Spinal cord (tissue), 10 donors: Measurements from ENCODE around the gene GMCL1. TPM values are rescaled to one million over a fixed set of nuclear protein-coding genes. Genes with fewer than 3 reads are reported as not detected.

Source experiments
- DNase-seq, 6 donors: peaks; one replicate each; pipeline versions ENCODE4 v3.0.0 to v3.0.0-alpha.2; 2013 to 2015; ENCODE audit warnings: low spot score in 6 of 6, low read depth in 4 of 6
- H3K27ac ChIP-seq: one replicate; pipeline ENCODE4 v1.5.1; 2013; ENCODE audit warnings: low read depth, low read length, control low read depth
- H3K27me3 ChIP-seq: one replicate; pipeline ENCODE4 v1.6.1; 2013; ENCODE audit warnings: low read length; ENCODE audit not compliant: control insufficient read depth, insufficient read depth
- H3K36me3 ChIP-seq: one replicate; pipeline ENCODE4 v1.6.1; 2013; ENCODE audit warnings: low read length; ENCODE audit not compliant: control insufficient read depth, insufficient read depth
- H3K4me1 ChIP-seq: one replicate; pipeline ENCODE4 v1.6.1; 2013; ENCODE audit warnings: low read length; ENCODE audit not compliant: control insufficient read depth, insufficient read depth
- H3K4me3 ChIP-seq: one replicate; pipeline ENCODE4 v1.5.1; 2013; ENCODE audit warnings: low read depth, low read length, control low read depth
- H3K9me3 ChIP-seq: one replicate; pipeline ENCODE4 v1.6.1; 2013; ENCODE audit warnings: low read length; ENCODE audit not compliant: control insufficient read depth, insufficient read depth
- WGBS: methylation state at CpG from one replicate; pipeline ENCODE4 v1.1.5; 2013; ENCODE audit warnings: missing lambda C conversion rate; ENCODE audit not compliant: insufficient coverage; 5-methylcytosine and 5-hydroxymethylcytosine counted together
- polyA plus RNA-seq, 2 donors: library from polyadenylated mRNA; unstranded; fragments of 120-200 nt; gene quantifications; one replicate each; pipeline ENCODE4 v1.2.1, GENCODE V29; 2013; ENCODE audit not compliant: insufficient read length in 2 of 2
- total RNA-seq, 2 donors: library from RNA; depleted of rRNA in 1 of 2; stranded (reverse); fragments of 120-200 nt in 1 of 2; fragments of >200 nt in 1 of 2; gene quantifications; one replicate each; pipeline versions ENCODE4 v1.2.3 to v1.2.4, GENCODE V29; 2013 to 2014
- donor health status: healthy.

GMCL1 gene
- total and polyA plus RNA-seq, 4 donors: 12.7 to 17.2 (median 14.1) TPM

DNA sequence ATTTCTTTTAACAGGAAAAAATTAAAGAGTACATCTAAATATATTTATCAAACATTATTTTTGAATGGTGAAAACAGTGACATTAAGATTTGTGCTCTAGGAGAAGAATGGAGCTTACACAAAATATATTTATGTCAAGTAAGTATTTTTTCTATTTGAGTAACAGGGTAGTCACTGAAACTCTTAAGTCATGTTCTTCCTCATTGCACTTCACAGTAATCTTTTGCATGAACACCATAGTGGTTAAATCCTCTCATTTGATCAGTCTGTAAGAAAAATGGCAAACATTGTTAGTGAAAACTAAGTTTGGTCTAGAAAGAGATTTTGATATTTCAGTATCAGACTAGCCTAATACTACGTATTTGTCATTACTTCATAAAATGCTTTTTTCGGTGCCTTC lies 8.1 kb downstream of the GMCL1 start:
- no peak overlapping the region for H3K27ac ChIP-seq
- no peaks in the 10 kb centered on the region for H3K9me3 ChIP-seq
- no peaks in the 10 kb centered on the region for H3K4me1 ChIP-seq
- H3K27me3 ChIP-seq: no peaks in the 10 kb centered on the region
- no peak for DNase-seq
- peaks cover 5% of the 10 kb centered on the region for H3K36me3 ChIP-seq
- WGBS: no CpG with 5 or more reads among the region's 2 CpGs
- H3K4me3 ChIP-seq: no peak overlapping the region

DNA sequence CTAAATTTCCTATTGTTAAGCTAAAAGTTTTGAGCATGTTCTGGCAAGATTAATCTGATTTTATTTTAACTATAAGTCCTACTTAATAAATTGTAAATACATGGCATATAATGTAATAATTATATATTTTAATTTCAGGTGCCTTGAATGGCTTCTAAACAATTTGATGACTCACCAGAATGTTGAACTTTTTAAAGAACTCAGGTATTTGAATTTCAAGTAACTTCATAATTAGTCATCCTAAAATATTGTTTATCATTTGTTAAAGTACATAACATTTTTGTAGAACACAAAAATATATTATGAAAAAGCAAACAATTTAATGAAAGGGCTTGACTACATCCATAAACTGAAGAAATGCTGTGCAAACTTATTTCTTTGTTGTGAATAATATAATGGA lies 14.5 kb downstream of the GMCL1 start:
- Histone ChIP-seq H3K27me3 (no peaks in the 10 kb centered on the region), H3K9me3 (no peaks in the 10 kb centered on the region), H3K4me1 (no peaks in the 10 kb centered on the region), H3K36me3 (peaks cover 22% of the 10 kb centered on the region), H3K4me3 (no peak overlapping the region), H3K27ac (no peak overlapping the region)
- no peak for DNase-seq

DNA sequence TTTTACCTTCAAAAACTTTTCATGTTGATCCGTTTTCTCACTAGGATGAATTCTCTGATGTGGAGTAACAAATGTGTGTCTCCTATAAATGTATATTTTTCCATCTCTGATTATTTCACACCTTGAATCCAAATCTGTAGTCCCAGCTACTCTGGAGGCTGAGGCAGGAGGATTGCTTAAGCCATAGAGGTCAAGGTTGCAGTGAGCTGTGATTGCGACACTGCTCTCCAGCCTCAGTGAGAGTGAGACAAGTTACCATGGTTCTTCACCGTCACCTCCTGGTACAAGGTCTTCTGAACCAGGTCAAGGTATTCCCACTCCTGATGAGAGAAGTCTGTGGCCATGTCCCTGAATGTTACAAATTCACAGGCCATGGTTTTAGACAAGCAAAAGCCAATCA lies 15.1 kb downstream of the GMCL1 start:
- Histone ChIP-seq H3K27me3 (no peaks in the 10 kb centered on the region), H3K4me1 (no peaks in the 10 kb centered on the region), H3K36me3 (peaks cover 22% of the 10 kb centered on the region), H3K9me3 (no peaks in the 10 kb centered on the region), H3K4me3 (no peak overlapping the region), H3K27ac (no peak overlapping the region)
- WGBS: 100% methylated on average over 2 of the region's 3 CpGs
- no peak for DNase-seq

DNA sequence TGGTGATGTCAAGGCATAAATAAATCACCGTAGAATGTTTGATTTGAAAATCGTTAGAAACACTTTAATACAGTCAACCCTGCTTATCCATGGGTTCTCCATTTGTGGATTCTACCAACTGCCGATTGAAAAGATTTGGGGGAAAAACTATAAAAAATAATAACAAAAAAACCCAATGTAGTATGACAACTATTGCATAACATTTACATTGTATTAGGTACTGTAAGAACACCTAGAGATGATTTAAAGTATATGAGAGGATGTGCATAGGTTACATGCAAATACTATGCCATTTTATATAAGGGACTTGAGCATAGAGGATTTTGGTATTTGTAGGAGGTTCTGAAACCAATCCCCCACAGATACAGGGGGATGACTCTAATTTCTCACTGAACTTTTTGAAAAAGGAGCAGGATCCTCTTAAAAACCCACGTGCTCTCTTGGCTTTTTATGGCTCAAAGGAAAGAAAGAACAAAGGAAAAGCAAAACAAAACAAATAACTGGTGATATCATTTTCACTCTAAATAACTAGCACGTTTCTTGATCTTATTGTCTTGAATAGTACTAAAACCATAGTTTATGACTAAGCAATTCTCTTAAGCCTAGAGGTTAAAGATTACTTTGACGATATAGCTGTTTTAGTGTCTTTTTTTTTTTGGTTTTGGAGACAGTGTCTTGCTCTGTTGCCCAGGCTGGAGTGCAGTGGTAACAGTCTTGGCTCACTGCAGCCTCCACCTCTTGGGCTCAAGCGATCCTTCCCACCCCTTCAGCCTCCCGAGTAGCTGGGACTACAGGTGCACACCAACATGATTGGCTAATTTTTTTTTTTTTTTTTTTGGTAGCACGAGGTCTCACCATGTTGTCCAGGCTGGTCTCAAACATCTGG lies 17.0 kb downstream of the GMCL1 start:
- no peaks in the 10 kb centered on the region for H3K27me3 ChIP-seq

DNA sequence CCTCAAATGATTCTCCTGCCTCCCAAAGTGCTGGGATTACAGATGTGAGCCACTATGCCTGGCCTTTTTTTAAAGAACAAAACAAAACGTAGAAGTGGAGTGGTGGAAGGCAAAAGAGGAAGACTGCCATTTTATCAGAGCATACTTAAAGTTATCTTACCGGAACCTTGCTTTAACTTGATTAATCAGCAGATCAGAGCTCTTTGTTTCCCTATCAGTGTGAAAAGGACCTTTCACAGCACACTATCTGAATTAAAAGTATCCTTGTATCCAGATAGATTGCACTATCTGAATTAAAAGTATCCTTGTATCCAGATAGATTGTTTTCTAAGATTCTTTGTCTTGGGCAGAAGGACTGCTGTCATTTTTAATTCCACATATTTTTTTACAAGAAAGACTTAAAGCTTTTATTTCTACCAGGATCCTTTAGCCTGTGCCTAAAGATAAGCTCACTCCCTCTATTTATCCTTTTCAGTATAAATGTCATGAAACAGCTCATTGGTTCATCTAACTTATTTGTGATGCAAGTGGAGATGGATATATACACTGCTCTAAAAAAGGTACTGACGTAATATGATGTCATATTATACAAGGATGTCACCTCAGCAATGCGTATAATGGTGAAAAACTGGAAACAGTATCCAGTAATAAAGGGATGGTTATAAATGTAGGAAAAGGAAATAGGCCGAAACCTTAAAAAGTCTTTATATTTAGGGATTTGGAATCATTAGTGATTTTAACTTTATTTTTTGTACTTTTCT lies 17.8 kb downstream of the GMCL1 start:
- 100% methylated on average over 1 of the region's 5 CpGs for WGBS
- H3K27me3 ChIP-seq: no peaks in the 10 kb centered on the region
- no peak for DNase-seq
- no peaks in the 10 kb centered on the region for H3K4me1 ChIP-seq
- H3K4me3 ChIP-seq: no peak overlapping the region
- no peaks in the 10 kb centered on the region for H3K9me3 ChIP-seq
- H3K36me3 ChIP-seq: peaks cover 24% of the 10 kb centered on the region
- no peak overlapping the region for H3K27ac ChIP-seq

More for the DNA sequence above, 17.0 kb downstream of the GMCL1 start:
- Histone ChIP-seq H3K4me1 (no peaks in the 10 kb centered on the region), H3K36me3 (peaks cover 22% of the 10 kb centered on the region), H3K27ac (no peak overlapping the region), H3K9me3 (no peaks in the 10 kb centered on the region), H3K4me3 (no peak overlapping the region)
- no peak for DNase-seq
- 100% methylated on average over 1 of the region's 9 CpGs for WGBS

DNA sequence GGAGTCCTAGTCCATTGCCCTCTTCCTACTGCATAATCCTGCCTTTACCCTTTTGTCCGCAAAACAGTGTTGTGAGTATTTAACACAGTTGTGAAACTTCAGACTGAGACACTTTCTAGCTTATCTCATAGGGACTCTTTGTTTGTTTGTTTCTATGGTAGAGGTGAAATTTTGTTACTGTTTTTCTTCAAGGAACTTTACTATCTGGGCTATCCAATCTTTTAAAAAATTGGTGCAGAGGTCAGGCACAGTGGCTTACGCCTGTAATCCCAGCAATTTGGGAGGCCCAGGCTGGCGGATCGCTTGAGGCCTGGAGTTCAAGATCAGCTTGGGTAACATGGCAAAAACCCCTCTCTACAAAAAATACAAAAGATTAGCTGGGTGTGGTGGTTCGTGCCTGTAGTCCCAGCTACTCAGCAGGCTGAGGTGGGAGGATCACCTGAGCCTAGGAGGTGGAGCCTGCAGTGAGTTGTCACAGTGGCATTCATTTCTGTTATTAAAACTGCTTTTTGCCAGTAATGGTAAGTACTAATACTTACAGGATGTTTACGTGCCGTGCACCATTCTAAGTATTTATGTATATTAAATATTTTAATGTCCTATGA lies 18.8 kb downstream of the GMCL1 start:
- H3K27ac ChIP-seq: no peak overlapping the region
- 100% methylated on average over 1 of the region's 7 CpGs for WGBS
- H3K36me3 ChIP-seq: peaks cover 24% of the 10 kb centered on the region
- H3K27me3 ChIP-seq: no peaks in the 10 kb centered on the region
- H3K4me3 ChIP-seq: no peak overlapping the region
- DNase-seq: no peak
- H3K9me3 ChIP-seq: no peaks in the 10 kb centered on the region
- H3K4me1 ChIP-seq: no peaks in the 10 kb centered on the region

DNA sequence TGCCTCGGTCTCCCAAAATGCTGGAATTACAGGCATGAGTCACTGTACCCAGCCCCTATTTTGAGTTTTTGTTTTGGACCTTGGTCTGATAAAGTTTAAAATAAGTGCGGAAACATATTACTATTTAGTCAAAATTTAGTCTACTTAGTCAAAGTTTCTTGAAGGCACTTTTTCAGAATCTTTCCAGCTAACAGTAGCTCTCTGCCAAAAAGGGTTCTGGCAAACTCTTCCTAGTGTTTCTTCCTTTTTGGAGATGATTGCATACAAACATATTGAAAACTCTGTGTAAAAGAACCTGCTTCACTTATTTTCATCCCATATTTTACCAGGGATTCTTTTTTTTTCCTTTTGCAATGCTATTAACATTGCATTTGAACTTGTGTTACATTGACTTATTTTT lies 28.8 kb downstream of the GMCL1 start:
- Histone ChIP-seq H3K4me1 (no peaks in the 10 kb centered on the region), H3K36me3 (peaks cover 6% of the 10 kb centered on the region), H3K27me3 (no peaks in the 10 kb centered on the region), H3K27ac (no peak overlapping the region), H3K4me3 (no peak overlapping the region), H3K9me3 (no peaks in the 10 kb centered on the region)
- WGBS: no CpG with 5 or more reads among the region's 2 CpGs
- no peak for DNase-seq

DNA sequence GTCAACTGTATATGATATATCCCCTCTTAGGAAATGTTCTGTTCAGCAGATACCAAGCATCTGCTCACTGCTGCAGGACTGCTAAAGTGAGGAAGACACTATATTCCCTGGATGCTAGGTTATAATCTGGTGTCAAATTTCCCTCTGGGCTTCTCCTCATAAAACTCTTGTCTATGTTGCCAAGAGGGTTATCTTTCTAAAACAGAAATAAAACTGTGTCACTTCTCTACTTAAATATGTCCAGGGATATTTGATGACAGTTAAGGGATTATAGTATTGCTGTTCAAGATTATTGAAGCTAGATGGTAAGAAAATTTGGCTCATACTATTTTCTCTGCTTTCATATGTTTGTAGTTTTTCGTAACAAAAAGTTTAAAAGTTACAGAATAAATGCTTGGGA lies 33.8 kb downstream of the GMCL1 start:
- WGBS: no CpG with 5 or more reads among the region's 1 CpG
- H3K36me3 ChIP-seq: peaks cover 19% of the 10 kb centered on the region
- DNase-seq: no peak

DNA sequence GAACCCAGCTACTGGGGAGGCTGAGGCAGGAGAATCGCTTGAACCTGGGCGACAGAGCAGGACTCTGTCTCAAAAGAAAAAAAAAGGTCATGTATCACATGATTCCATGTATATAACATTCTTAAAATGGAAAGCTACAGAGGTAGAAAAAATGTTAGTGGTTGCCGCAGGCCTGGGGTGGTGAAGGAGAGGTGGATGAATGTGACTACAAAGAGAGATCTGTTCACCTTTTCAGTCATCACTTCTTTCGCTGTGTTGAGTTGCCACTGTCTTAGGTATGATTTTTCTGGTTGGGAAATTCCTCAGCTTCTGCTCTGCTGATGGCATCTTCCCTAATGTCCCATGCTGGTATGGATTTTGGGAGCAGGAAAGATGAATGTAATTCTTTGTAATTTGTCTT lies 59.0 kb downstream of the GMCL1 start:
- Histone ChIP-seq H3K4me1 (no peaks in the 10 kb centered on the region), H3K4me3 (no peak overlapping the region), H3K9me3 (no peaks in the 10 kb centered on the region), H3K27me3 (no peaks in the 10 kb centered on the region), H3K27ac (no peak overlapping the region), H3K36me3 (no peaks in the 10 kb centered on the region)
- WGBS: no CpG with 5 or more reads among the region's 4 CpGs
- no peak for DNase-seq

More for the DNA sequence above, 33.8 kb downstream of the GMCL1 start:
- no peak overlapping the region for H3K4me3 ChIP-seq
- H3K4me1 ChIP-seq: no peaks in the 10 kb centered on the region
- H3K27me3 ChIP-seq: no peaks in the 10 kb centered on the region
- no peak overlapping the region for H3K27ac ChIP-seq
- no peaks in the 10 kb centered on the region for H3K9me3 ChIP-seq
